Limb (tissue), 2 donors: ENCODE measurements around the gene GMIP.
"Not testable (repeated sequence)": the region's sequence is repeated elsewhere in the genome, so short reads cannot be mapped to it uniquely, and the experiment has no call there.

Experiments
- DNase-seq, 2 donors: peaks; one replicate each; pipeline ENCODE4 v3.0.0-alpha.2; 2016; ENCODE audit errors: extremely low spot score in 2 of 2

Gene GMIP

DNA sequence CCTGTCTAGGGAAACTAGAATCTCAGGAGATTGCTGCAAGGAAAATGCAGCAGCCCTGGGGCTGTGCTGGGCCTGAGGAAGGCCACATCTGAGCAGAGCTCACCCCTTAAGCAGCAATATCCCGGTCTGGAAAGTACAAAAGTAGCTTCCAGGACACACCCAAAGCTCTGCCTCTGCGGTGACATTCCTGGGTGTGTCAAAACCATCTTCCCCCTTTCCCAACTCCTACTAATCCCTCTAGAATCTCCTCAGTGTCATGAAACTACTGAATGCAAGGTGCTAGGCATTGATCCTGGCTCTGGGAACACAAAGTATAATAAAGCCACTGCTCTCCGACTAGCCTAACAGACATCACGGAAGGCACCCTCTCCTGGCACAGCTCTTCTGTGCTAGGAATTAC lies 30.0 kb downstream of the GMIP start:
- DNase-seq = no peak

GRCh38 chr19:19610376-19611202 lies 32.9 kb downstream of the GMIP start:
- DNase-seq = no peak

DNA sequence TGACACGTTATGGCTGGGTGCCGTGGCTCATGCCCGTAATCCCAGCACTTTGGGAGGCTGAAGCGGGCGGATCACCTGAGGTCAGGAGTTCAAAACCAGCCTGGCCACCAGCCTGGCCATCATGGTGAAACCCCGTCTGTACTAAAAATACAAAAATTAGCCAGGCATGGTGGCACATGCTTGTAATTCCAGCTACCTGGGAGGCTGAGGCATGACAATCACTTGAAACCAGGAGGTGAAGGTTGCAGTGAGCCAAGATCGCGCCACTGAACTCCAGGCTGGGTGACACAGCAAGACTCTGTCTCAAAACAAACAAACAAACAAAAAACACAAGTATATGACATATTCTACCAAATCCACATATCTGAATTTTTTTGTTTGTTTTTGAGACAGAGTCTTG lies 36.8 kb downstream of the GMIP start:
- not testable (repeated sequence) for DNase-seq

GRCh38 chr19:19606021-19606420 lies 37.4 kb downstream of the GMIP start:
- DNase-seq = no peak

GRCh38 chr19:19602713-19603324 lies 40.6 kb downstream of the GMIP start:
- DNase-seq = no peak

- no peak for DNase-seq
These were observed 41.2 kb downstream of the GMIP start for GRCh38 chr19:19602136-19602712.

- DNase-seq = no peak
These were observed 42.6 kb downstream of the GMIP start for GRCh38 chr19:19600793-19601330.

DNA sequence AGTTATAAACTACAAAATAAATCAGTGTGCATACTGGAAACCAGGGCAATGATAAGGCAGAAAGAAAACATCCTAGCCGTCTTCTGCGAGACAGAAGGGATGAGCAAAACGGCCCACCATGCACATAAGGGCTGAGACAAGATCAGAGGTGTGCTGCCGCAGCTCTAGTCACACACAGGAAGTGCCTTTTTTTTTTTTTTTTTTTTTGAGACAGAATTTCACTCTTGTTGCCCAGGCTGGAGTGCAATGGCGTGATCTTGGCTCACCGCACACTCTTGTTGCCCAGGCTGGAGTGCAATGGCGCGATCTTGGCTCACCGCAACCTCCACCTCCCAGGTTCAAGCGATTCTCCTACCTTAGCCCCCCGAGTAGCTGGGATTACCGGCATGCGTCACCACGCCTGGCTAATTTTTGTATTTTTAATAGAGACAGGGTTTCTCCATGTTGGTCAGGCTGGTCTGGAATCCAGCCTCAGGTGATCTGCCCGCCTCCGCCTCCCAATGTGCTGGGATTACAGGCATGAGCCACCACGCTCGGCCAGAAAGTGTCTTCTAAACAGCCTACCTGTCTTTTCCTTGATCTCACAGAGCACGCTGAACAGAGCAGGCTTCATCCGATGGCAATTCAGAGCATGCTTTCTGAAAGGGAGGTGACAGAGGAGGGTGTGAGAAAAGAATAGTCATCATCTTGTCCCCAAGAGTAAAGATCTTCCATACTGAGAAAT lies 44.6 kb downstream of the GMIP start:
- DNase-seq = not testable (repeated sequence)

DNA sequence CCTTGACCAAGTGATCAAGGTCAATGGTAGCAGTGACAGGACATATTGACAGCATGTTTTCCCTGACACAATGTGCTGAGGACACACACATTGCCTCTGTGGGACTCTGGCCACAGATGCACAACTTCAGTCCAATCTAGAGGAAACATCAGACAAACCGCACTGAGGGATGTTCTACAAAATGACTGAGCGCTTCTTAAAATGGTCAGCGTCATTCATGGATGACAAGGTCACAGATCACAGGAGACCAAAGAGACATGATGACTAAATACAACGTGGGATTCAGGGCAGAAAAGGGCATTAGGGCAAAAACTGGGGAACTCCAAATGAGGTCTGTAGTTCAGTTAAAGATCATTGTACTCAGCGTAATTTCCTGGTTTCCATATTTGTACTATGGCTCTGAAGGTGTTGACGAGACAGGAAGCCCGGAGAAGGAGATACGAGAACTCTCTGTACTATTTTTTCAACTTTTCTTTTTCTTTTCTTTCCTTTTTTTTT lies 45.6 kb downstream of the GMIP start:
- DNase-seq = no peak

GRCh38 chr19:19595171-19595701 lies 48.2 kb downstream of the GMIP start:
- DNase-seq = no peak

DNA sequence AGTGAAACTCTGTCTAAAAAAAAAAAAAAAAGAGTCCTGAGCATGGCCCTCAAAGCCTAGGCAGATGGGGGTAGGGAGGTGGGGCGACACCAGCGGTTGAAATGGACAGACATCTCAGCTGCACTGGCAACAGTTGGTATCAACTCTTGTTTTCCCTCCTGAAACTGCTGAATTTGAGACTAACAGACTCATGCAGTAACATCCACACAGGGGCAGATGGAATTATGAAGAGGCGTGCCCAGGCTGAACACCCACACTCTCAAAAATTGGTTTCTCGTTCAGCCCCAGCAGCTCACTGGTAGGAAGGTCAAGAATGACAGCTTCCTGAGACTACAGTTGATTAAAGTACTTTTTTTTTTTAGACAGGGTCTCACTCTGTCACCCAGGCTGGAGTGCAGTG lies 49.1 kb downstream of the GMIP start:
- no peak for DNase-seq

- DNase-seq = no peak
These were observed 50.8 kb downstream of the GMIP start for GRCh38 chr19:19592690-19593089.

DNA sequence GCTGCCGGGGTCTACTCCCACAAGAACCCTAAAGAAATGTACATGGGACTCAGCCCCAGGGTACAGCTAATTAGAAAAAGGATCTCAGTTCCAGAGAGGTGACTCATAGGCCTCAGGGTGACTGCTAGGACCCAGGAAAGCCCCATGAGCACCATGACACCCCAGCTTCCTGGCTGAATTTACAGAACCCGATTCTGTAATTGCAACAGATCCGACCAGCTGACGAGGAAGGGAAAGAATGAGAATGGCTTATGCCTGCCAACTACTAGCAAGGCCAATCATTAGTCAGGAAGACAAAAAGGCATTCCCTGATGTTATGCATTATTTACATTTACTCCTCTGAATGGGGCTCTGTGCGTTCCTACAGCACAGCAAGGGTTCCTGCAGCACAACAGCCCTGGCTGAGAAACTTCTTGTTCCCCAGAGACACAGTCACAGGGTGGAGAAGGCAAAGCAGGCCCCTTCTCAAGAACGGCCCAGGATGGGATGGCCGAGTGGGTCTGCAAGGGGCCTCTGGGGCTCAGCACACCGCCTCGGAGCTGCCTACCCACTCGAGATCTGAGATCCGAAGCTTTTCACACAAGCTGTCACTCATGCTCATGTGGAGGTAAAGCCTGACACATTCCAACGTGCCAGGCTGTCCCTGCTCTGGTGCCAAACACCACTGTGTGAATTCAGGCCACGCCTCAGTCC lies 52.2 kb downstream of the GMIP start:
- DNase-seq = peak in 1 of 2 donors; percentile 53

- no peak for DNase-seq
These were observed 54.9 kb downstream of the GMIP start for GRCh38 chr19:19588546-19588945.

DNA sequence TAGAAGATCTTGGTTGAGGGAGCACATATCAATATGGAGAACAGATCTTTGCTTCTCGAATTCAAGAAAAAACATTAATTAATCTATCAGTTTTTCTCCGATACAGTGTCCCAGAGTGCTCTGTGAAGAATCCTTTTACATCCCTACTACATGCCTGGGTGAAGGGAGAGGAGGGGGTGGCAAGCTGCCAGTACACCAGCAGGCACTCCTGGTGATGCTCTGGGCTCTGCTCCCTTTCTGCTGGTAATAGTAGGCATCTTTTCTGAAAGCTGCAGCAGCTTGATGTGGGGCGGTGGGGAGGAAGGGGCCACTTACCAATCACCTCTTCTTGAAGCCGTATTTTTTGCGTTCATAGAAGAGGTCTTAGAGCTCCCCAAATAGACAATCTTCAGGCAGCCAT lies 55.7 kb downstream of the GMIP start:
- DNase-seq = no peak

GRCh38 chr19:19584356-19584755 lies 59.1 kb downstream of the GMIP start:
- DNase-seq = no peak

DNA sequence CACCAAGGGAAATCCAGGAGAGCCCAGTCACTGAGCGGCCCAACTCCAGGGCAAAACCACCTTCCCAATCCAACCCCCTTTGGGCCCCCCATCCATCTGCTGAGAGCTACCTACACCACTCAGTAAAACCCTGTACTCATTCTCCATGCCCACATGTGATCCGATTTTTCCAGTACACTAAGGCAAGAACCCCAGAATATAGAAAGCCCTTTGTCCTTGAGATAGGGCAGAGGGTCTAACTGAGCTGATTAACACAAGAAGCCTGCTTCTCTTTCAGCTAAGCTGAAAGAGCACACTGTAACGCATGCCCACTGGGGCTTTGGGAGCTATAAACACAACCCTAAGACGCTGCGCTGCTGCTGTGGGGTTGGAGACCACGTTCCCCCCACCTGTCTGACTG lies 61.0 kb downstream of the GMIP start:
- no peak for DNase-seq

DNA sequence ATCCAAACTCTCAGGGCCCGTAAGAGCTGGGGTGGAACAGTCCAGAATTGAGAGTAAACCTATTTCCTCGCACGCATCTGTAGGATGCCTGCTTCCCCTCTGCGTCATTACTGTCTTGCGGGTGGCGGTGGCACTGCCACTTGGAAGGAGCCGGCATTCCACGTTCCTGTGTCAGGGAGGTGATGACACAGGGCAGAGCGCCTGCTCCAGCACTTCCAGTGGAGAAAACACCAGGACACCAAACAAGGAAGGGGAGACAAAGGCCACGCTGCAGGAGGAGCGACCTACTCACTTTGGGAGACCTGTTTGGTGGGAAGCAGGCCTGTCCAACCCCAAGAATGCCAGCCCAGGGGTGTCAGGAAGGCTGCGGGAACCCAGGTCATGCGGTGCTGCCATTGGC lies 62.1 kb downstream of the GMIP start:
- no peak for DNase-seq

GRCh38 chr19:19580418-19580817 lies 63.0 kb downstream of the GMIP start:
- no peak for DNase-seq

- DNase-seq = no peak
These were observed 63.7 kb downstream of the GMIP start for GRCh38 chr19:19579533-19580361.
